ENCODE data around the gene FGF12.
A peak's percentile ranks its signal among the peaks of the same experiment; 100 is the strongest.

The FGF12 gene

GRCh38 chr3:192277477-192277876 is 449.9 kb downstream of the FGF12 start:
- H3K4me3 ChIP-seq (ENCODE audit: severe bottlenecking), result no peak overlapping the region
- ATAC-seq (ENCODE audit: low read depth), result no peak

GRCh38 chr3:192275741-192276355 is 451.5 kb downstream of the FGF12 start:
- DNase-seq (ENCODE audit: low spot score) (no peak), ATAC-seq (ENCODE audit: low read depth) (peak; percentile 66)
- TF ChIP-seq, protein P1, sequence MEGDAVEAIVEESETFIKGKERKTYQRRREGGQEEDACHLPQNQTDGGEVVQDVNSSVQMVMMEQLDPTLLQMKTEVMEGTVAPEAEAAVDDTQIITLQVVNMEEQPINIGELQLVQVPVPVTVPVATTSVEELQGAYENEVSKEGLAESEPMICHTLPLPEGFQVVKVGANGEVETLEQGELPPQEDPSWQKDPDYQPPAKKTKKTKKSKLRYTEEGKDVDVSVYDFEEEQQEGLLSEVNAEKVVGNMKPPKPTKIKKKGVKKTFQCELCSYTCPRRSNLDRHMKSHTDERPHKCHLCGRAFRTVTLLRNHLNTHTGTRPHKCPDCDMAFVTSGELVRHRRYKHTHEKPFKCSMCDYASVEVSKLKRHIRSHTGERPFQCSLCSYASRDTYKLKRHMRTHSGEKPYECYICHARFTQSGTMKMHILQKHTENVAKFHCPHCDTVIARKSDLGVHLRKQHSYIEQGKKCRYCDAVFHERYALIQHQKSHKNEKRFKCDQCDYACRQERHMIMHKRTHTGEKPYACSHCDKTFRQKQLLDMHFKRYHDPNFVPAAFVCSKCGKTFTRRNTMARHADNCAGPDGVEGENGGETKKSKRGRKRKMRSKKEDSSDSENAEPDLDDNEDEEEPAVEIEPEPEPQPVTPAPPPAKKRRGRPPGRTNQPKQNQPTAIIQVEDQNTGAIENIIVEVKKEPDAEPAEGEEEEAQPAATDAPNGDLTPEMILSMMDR (IDR thresholded peaks at IDR 0.05; ENCODE audit: poor library complexity, severe bottlenecking), result no peak
- Histone ChIP-seq H3K4me3 (ENCODE audit: severe bottlenecking) (no peak overlapping the region), H3K36me3 (ENCODE audit: low read depth) (no peaks in the 10 kb centered on the region), H3K27ac (ENCODE audit: poor library complexity, severe bottlenecking) (no peak overlapping the region), H3K9me3 (ENCODE audit: severe bottlenecking) (no peaks in the 10 kb centered on the region), H3K4me1 (ENCODE audit: insufficient read depth, poor library complexity, severe bottlenecking) (no peaks in the 10 kb centered on the region), H3K27me3 (ENCODE audit: insufficient read depth, poor library complexity, severe bottlenecking) (no peaks in the 10 kb centered on the region)

More at GRCh38 chr3:192277477-192277876, 449.9 kb downstream of the FGF12 start:
- H3K9me3 ChIP-seq (ENCODE audit: severe bottlenecking), result no peaks in the 10 kb centered on the region
- no peaks in the 10 kb centered on the region for H3K36me3 ChIP-seq (ENCODE audit: low read depth)
- TF ChIP-seq, protein P1 (IDR thresholded peaks at IDR 0.05; ENCODE audit: poor library complexity, severe bottlenecking), result no peak
- no peak for DNase-seq (ENCODE audit: low spot score)
- H3K27me3 ChIP-seq (ENCODE audit: insufficient read depth, poor library complexity, severe bottlenecking), result no peaks in the 10 kb centered on the region
- no peaks in the 10 kb centered on the region for H3K4me1 ChIP-seq (ENCODE audit: insufficient read depth, poor library complexity, severe bottlenecking)
- no peak overlapping the region for H3K27ac ChIP-seq (ENCODE audit: poor library complexity, severe bottlenecking)

DNA sequence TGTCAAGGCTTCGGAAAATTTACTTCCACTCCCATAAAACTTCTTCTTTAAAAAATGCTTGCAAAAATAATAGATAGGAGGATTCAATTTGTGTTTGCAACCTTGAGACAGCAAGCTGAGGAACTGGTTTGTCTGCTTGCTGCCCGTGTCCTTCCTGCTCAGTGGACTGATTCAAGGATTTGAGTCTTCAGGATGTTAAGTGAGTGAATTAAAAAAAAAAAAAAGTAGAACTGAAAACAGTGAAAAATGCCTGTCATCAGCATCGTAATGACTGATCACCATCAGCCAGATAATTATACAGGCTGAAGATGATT is 453.7 kb downstream of the FGF12 start:
- Histone ChIP-seq H3K4me1 (ENCODE audit: insufficient read depth, poor library complexity, severe bottlenecking) (no peaks in the 10 kb centered on the region), H3K4me3 (ENCODE audit: severe bottlenecking) (no peak overlapping the region), H3K9me3 (ENCODE audit: severe bottlenecking) (no peaks in the 10 kb centered on the region), H3K36me3 (ENCODE audit: low read depth) (no peaks in the 10 kb centered on the region), H3K27ac (ENCODE audit: poor library complexity, severe bottlenecking) (no peak overlapping the region), H3K27me3 (ENCODE audit: insufficient read depth, poor library complexity, severe bottlenecking) (no peaks in the 10 kb centered on the region)
- TF ChIP-seq, protein P1 (IDR thresholded peaks at IDR 0.05; ENCODE audit: poor library complexity, severe bottlenecking), result no peak
- DNase-seq (ENCODE audit: low spot score) (no peak), ATAC-seq (ENCODE audit: low read depth) (no peak)

- H3K4me3 ChIP-seq (ENCODE audit: severe bottlenecking), result no peak overlapping the region
- no peaks in the 10 kb centered on the region for H3K4me1 ChIP-seq (ENCODE audit: insufficient read depth, poor library complexity, severe bottlenecking)
- TF ChIP-seq, protein P1 (IDR thresholded peaks at IDR 0.05; ENCODE audit: poor library complexity, severe bottlenecking), result no peak
- DNase-seq (ENCODE audit: low spot score), result no peak
- no peaks in the 10 kb centered on the region for H3K9me3 ChIP-seq (ENCODE audit: severe bottlenecking)
- no peaks in the 10 kb centered on the region for H3K36me3 ChIP-seq (ENCODE audit: low read depth)
- H3K27ac ChIP-seq (ENCODE audit: poor library complexity, severe bottlenecking), result no peak overlapping the region
- H3K27me3 ChIP-seq (ENCODE audit: insufficient read depth, poor library complexity, severe bottlenecking), result no peaks in the 10 kb centered on the region
- ATAC-seq (ENCODE audit: low read depth), result no peak
Observed at GRCh38 chr3:192273001-192273696, 454.2 kb downstream of the FGF12 start.

DNA sequence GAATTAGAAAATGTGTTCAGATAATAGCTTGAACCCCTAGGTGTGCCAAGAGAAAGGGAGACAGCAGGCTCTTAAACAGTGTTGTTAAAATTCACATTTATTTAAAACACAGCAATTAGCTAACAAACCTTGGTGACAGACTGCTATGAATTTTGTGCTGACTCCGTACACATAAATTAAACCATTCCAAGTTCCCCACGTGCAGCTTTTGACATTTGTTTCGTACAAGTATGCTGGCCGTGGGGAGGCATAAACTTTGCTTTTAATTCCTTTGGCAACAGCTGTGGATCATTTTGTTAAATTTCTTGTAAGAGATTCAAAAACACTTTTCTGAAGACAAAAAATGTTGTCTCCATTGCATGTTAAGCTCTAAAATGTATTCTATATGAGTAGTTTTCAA is 465.3 kb downstream of the FGF12 start:
- no peak overlapping the region for H3K4me3 ChIP-seq (ENCODE audit: severe bottlenecking)
- TF ChIP-seq, protein P1 (IDR thresholded peaks at IDR 0.05; ENCODE audit: poor library complexity, severe bottlenecking), result no peak
- no peaks in the 10 kb centered on the region for H3K4me1 ChIP-seq (ENCODE audit: insufficient read depth, poor library complexity, severe bottlenecking)
- no peaks in the 10 kb centered on the region for H3K27me3 ChIP-seq (ENCODE audit: insufficient read depth, poor library complexity, severe bottlenecking)
- DNase-seq (ENCODE audit: low spot score) (no peak), ATAC-seq (ENCODE audit: low read depth) (no peak)
- no peaks in the 10 kb centered on the region for H3K9me3 ChIP-seq (ENCODE audit: severe bottlenecking)
- no peaks in the 10 kb centered on the region for H3K36me3 ChIP-seq (ENCODE audit: low read depth)
- no peak overlapping the region for H3K27ac ChIP-seq (ENCODE audit: poor library complexity, severe bottlenecking)
